HepG2 (cell line): ENCODE data around the gene ARHGAP19. TPM values are rescaled to one million over a fixed set of nuclear protein-coding genes. Genes with fewer than 3 reads are reported as not detected.

ENCODE experiments used
- ATAC-seq: fragments of 200-7000 bp; cut with Tn5 transposase; 3 replicates; pipeline ENCODE4 v1.9.1; 2020; ENCODE audit warnings: mild to moderate bottlenecking, moderate library complexity
- BruUV-seq: library from RNA; stranded (reverse); fragments of 400-500 nt; replicated peaks from 2 replicates; lab custom pipeline; 2021; lab: Mats Ljungman, UMichigan
- CTCF ChIA-PET: fragments of 300-600 bp; formaldehyde crosslinking; extraction: SDS; loops from one replicate; lab custom pipeline; 2021; ENCODE audit warnings: low total read pairs, inconsistent platforms, low intra/inter-chr PET ratio; lab: Yijun Ruan, JAX
- POLR2A ChIA-PET: fragments of 350-600 bp; sonication (Branson Sonifier 250); formaldehyde crosslinking; loops from one replicate; lab custom pipeline; 2020; ENCODE audit warnings: antibody characterized with exemption, inconsistent platforms; lab: Yijun Ruan, JAX
- DNase-seq: peaks from one replicate; pipeline ENCODE4 v3.0.0-alpha.2; 2015; ENCODE audit warnings: low spot score
- FAIRE-seq: peaks from 3 replicates; lab custom pipeline; 2011; peaks lifted over from hg19 to GRCh38; lab: Jason Lieb, UNC
- H2AFZ ChIP-seq: one replicate; pipeline ENCODE4 v1.6.1; 2011; ENCODE audit warnings: low read length, inconsistent platforms
- H3K27ac ChIP-seq: fragments of 300-600 bp; 3 replicates; pipeline ENCODE4 v1.8.0; 2011; ENCODE audit warnings: mixed run types, mild to moderate bottlenecking, mixed read lengths, low read length, inconsistent platforms; ENCODE audit not compliant: insufficient read depth; ENCODE audit errors: extremely low read length
- H3K27me3 ChIP-seq, 2 experiments: fragments of 200-600 bp in 1 of 2; 2 replicates in 1 of 2; 3 replicates in 1 of 2; pipeline versions ENCODE4 v1.6.0 to v1.8.0; 2011; ENCODE audit warnings: low read length in 2 of 2, mild to moderate bottlenecking in 2 of 2, moderate library complexity in 2 of 2, inconsistent platforms in 1 of 2; ENCODE audit not compliant: insufficient read depth in 2 of 2, control insufficient read depth in 1 of 2
- H3K36me3 ChIP-seq, 2 experiments: fragments of 200-600 bp in 1 of 2; replicated peaks in 1 of 2; 2 replicates in 1 of 2; 3 replicates in 1 of 2; pipeline versions ENCODE4 v1.5.1 to v1.8.0; 2011; ENCODE audit warnings: low read length in 2 of 2, inconsistent platforms in 1 of 2; ENCODE audit not compliant: insufficient read depth in 2 of 2, control insufficient read depth in 1 of 2
- H3K4me1 ChIP-seq: 2 replicates; pipeline ENCODE4 v1.5.1; 2012; ENCODE audit warnings: low read length, inconsistent platforms; ENCODE audit not compliant: insufficient read depth
- H3K4me2 ChIP-seq: 2 replicates; pipeline ENCODE4 v1.6.0; 2011; ENCODE audit warnings: low read depth, low read length, inconsistent platforms
- H3K4me3 ChIP-seq, 3 experiments: fragments of 200-600 bp in 1 of 3; sonication (generic), shearing (Covaris generic) in 1 of 3; replicated peaks in 1 of 3; 2 replicates each; pipeline ENCODE4 v1.5.1; 2011 to 2016; ENCODE audit warnings: low read length in 3 of 3, inconsistent platforms in 2 of 3, low read depth in 2 of 3, mild to moderate bottlenecking in 2 of 3, control low read depth in 1 of 3, mixed read lengths in 1 of 3; ENCODE audit not compliant: insufficient read depth in 1 of 3
- H3K79me2 ChIP-seq: one replicate; pipeline ENCODE4 v1.6.1; 2011; ENCODE audit warnings: low read length, inconsistent platforms; ENCODE audit not compliant: insufficient read depth
- H3K9ac ChIP-seq: 2 replicates; pipeline ENCODE4 v1.6.0; 2011; ENCODE audit warnings: mild to moderate bottlenecking, low read depth, low read length, inconsistent platforms; ENCODE audit not compliant: insufficient read depth
- H3K9me3 ChIP-seq: 2 replicates; pipeline ENCODE4 v1.5.1; 2012; ENCODE audit warnings: mild to moderate bottlenecking, low read length
- H4K20me1 ChIP-seq: 2 replicates; pipeline ENCODE4 v1.6.0; 2011; ENCODE audit warnings: inconsistent platforms, mild to moderate bottlenecking, low read length, moderate library complexity; ENCODE audit not compliant: insufficient read depth
- HDAC2 ChIP-seq: sonication (generic); formaldehyde crosslinking; IDR thresholded peaks from 2 replicates; pipeline ENCODE4 v1.4.0; 2020; ENCODE audit warnings: missing genetic modification reagents
- NR1H2 ChIP-seq: sonication (generic); formaldehyde crosslinking; IDR thresholded peaks from 2 replicates; pipeline ENCODE4 v1.8.1; 2022; ENCODE audit warnings: low read depth, missing genetic modification reagents, borderline replicate concordance
- PHF8 ChIP-seq: sonication (generic); formaldehyde crosslinking; IDR thresholded peaks from 2 replicates; pipeline ENCODE4 v1.5.0; 2020; ENCODE audit warnings: missing genetic modification reagents
- ZBTB43 ChIP-seq: sonication (generic); formaldehyde crosslinking; conservative IDR thresholded peaks from 2 replicates; pipeline ENCODE4 v1.4.0; 2020; ENCODE audit warnings: missing genetic modification reagents
- ZNF235 ChIP-seq: sonication (generic); formaldehyde crosslinking; IDR thresholded peaks from 2 replicates; pipeline ENCODE4 v1.8.1; 2023; ENCODE audit warnings: mild to moderate bottlenecking, missing genetic modification reagents, borderline replicate concordance
- ZNF264 ChIP-seq: sonication (generic); formaldehyde crosslinking; IDR thresholded peaks from 2 replicates; pipeline ENCODE4 v1.4.0; 2020; ENCODE audit warnings: missing genetic modification reagents
- ZNF407 ChIP-seq: sonication (generic); formaldehyde crosslinking; IDR thresholded peaks from one replicate; pipeline ENCODE4 v1.5.1; 2020; ENCODE audit warnings: mild to moderate bottlenecking, missing genetic modification reagents; ENCODE audit errors: not compliant biosample characterization
- ZNF598 ChIP-seq: sonication (generic); formaldehyde crosslinking; IDR thresholded peaks from 2 replicates; pipeline ENCODE4 v1.5.1; 2020; ENCODE audit warnings: mild to moderate bottlenecking, missing genetic modification reagents, borderline replicate concordance
- ZNF629 ChIP-seq: sonication (generic); formaldehyde crosslinking; conservative IDR thresholded peaks from 2 replicates; pipeline ENCODE4 v1.5.0; 2020; ENCODE audit warnings: missing genetic modification reagents
- ZNF747 ChIP-seq: sonication (generic); formaldehyde crosslinking; IDR thresholded peaks from 2 replicates; pipeline ENCODE4 v1.8.1; 2023; ENCODE audit warnings: missing genetic modification reagents, mild to moderate bottlenecking, borderline replicate concordance
- ZNF75D ChIP-seq: sonication (generic); formaldehyde crosslinking; IDR thresholded peaks from 2 replicates; pipeline ENCODE4 v1.8.1; 2023; ENCODE audit warnings: missing genetic modification reagents, mild to moderate bottlenecking, borderline replicate concordance
- WGBS: methylation state at CpG from one replicate; pipeline ENCODE4 v1.1.6; 2017; ENCODE audit warnings: low lambda C conversion rate; 5-methylcytosine and 5-hydroxymethylcytosine counted together
- in situ Hi-C: cut with HindIII; loops from 2 replicates; pipeline ENCODE4 v1.10.0; 2017; ENCODE audit warnings: low pct_unique_long_range_greater_than_20kb; ENCODE audit not compliant: extremely low pct_ligation_motif_present
- intact Hi-C: fragments of 100-400 bp; cut with micrococcal nuclease; formaldehyde crosslinking; loops from one replicate; pipeline ENCODE4 v1.10.0; 2022; ENCODE audit not compliant: unreplicated experiment
- polyA plus RNA-seq, 8 experiments: library from polyadenylated mRNA; depleted of rRNA in 3 of 8; stranded (reverse) in 7 of 8; unstranded in 1 of 8; fragments of >200 nt; fragmentation: Illumina TruSeq in 4 of 8; extraction: Trizol in 4 of 8; gene quantifications; 2 replicates each; pipeline versions ENCODE4 v1.2.1 to v1.2.3, GENCODE V29; 2011 to 2016; ENCODE audit warnings: low read depth in 4 of 8, missing spikeins in 1 of 8, mixed read lengths in 1 of 8; ENCODE audit not compliant: insufficient read depth in 1 of 8
- total RNA-seq, 5 experiments: library from RNA; depleted of rRNA; stranded (reverse); fragments of >200 nt; fragmentation: Illumina TruSeq; extraction: Trizol; gene quantifications; 2 replicates each; pipeline ENCODE4 v1.2.3, GENCODE V29; 2016; ENCODE audit warnings: low read depth in 1 of 5

The ARHGAP19 gene
- total and polyA plus RNA-seq, 2 of the 13 experiments (the other 11 are each of a cell fraction or from before 2014, with no cell fraction given), result 7.6 to 10.0 TPM

- FAIRE-seq (no peak), DNase-seq (no peak), ATAC-seq (no peak)
- Histone ChIP-seq H3K9ac (no peak overlapping the region), H3K4me2 (no peak overlapping the region), H4K20me1 (no peaks in the 10 kb centered on the region), H3K27ac (no peak overlapping the region), H3K9me3 (no peaks in the 10 kb centered on the region), H3K27me3 (peaks cover 1 to 40% of the 10 kb centered on the region in 2 experiments), H3K4me3 (no peak overlapping the region), H2AFZ (no peak overlapping the region), H3K4me1 (peaks cover 5% of the 10 kb centered on the region), H3K36me3 (no peaks in the 10 kb centered on the region), H3K79me2 (no peaks in the 10 kb centered on the region)
- in situ Hi-C loops (no loop called here), intact Hi-C loops (no loop called here)
- ChIA-PET POLR2A (no interaction called here), CTCF (no interaction called here)
- no TSS peak for BruUV-seq
- 5% methylated on average over 6 of the region's 6 CpGs for WGBS
- no peak for TF ChIP-seq ZNF407 (CRISPR knock-in tag)
- no peak for TF ChIP-seq HDAC2 (CRISPR knock-in tag)
- no peak for TF ChIP-seq ZNF75D
- TF ChIP-seq ZNF264, result no peak
- TF ChIP-seq ZBTB43 (CRISPR knock-in tag), result no peak
- no peak for TF ChIP-seq ZNF629 (CRISPR knock-in tag)
- no peak for TF ChIP-seq ZNF598 (CRISPR knock-in tag)
- TF ChIP-seq NR1H2 (CRISPR knock-in tag), result no peak
- TF ChIP-seq ZNF747, result no peak
- TF ChIP-seq PHF8 (CRISPR knock-in tag), result no peak
- TF ChIP-seq ZNF235 (CRISPR knock-in tag), result no peak
These were observed 91.8 kb downstream of the ARHGAP19 start for GRCh38 chr10:97200616-97201015.
